SK-N-SH (cell line): Measurements from ENCODE around the gene CENPW. TPM values are rescaled to one million over a fixed set of nuclear protein-coding genes. Genes with fewer than 3 reads are reported as not detected.

ENCODE experiments used
- CHD2 ChIP-seq: fragments of 150-350 bp; IDR thresholded peaks from 2 replicates; pipeline ENCODE4 v1.6.1; 2018; ENCODE audit warnings: low read length; ENCODE audit not compliant: partially characterized antibody
- CTCF ChIP-seq: fragments of 200-600 bp; sonication (generic); IDR thresholded peaks from 2 replicates; pipeline ENCODE4 v1.6.1; 2017; ENCODE audit warnings: antibody characterized with exemption, mild to moderate bottlenecking, moderate library complexity
- EP300 ChIP-seq, 2 experiments: IDR thresholded peaks; 2 replicates each; pipeline versions ENCODE4 v1.4.0 to v1.6.1; 2012; ENCODE audit warnings: borderline replicate concordance in 1 of 2, low read depth in 1 of 2, low read length in 1 of 2
- FOSL2 ChIP-seq: IDR thresholded peaks from 2 replicates; pipeline ENCODE4 v1.4.0; 2012; ENCODE audit warnings: low read depth, mild to moderate bottlenecking, moderate library complexity, borderline replicate concordance
- IRF3 ChIP-seq: fragments of 150-350 bp; IDR thresholded peaks from 2 replicates; pipeline ENCODE4 v1.6.1; 2016; ENCODE audit warnings: mild to moderate bottlenecking, low read depth, low read length
- MEF2A ChIP-seq: IDR thresholded peaks from 2 replicates; pipeline ENCODE4 v1.4.0; 2012; ENCODE audit warnings: low read depth, borderline replicate concordance
- NFIC ChIP-seq: IDR thresholded peaks from 2 replicates; pipeline ENCODE4 v1.4.0; 2012; ENCODE audit warnings: borderline replicate concordance
- PBX3 ChIP-seq: IDR thresholded peaks from 2 replicates; pipeline ENCODE4; 2012
- RAD21 ChIP-seq: IDR thresholded peaks from 2 replicates; pipeline ENCODE4 v1.6.1; 2012; ENCODE audit warnings: mild to moderate bottlenecking, low read length
- REST ChIP-seq: IDR thresholded peaks from 2 replicates; pipeline ENCODE4 v1.6.1; 2012; ENCODE audit warnings: mild to moderate bottlenecking, low read depth, low read length, moderate library complexity
- RXRA ChIP-seq: IDR thresholded peaks from 2 replicates; pipeline ENCODE4 v1.4.0; 2012; ENCODE audit warnings: low read depth, mild to moderate bottlenecking, borderline replicate concordance
- TEAD4 ChIP-seq: IDR thresholded peaks from 2 replicates; pipeline ENCODE4 v1.4.0; 2012; ENCODE audit warnings: mild to moderate bottlenecking, borderline replicate concordance; ENCODE audit not compliant: insufficient read depth
- USF1 ChIP-seq: IDR thresholded peaks from 2 replicates; pipeline ENCODE4 v1.4.0; 2012; ENCODE audit warnings: low read depth, borderline replicate concordance
- polyA plus RNA-seq, 3 experiments: library from polyadenylated mRNA; depleted of rRNA; stranded (reverse); fragments of >200 nt; gene quantifications; 2 replicates each; pipeline ENCODE4 v1.2.3, GENCODE V29; 2012

CENPW gene
- polyA plus RNA-seq, 1 of the 3 experiments (the other 2 are of a cell fraction), result 10.9 TPM

GRCh38 chr6:126312013-126312665, 27.8 kb upstream of the CENPW start (continued):
- TF ChIP-seq REST, result no peak
- TF ChIP-seq CTCF, result peak; percentile 39; the same call in 1 of the 2 replicates
- TF ChIP-seq TEAD4, result no peak
- TF ChIP-seq CHD2, result no peak
- peak; percentile 49 for TF ChIP-seq RAD21
- TF ChIP-seq EP300 (IDR thresholded peaks at IDR 0.05; ENCODE audit: borderline replicate concordance in 1 of 2, low read depth in 1 of 2, low read length in 1 of 2), result no peak
- TF ChIP-seq USF1, result peak; percentile 18; the same call in 1 of the 2 replicates
- no peak for TF ChIP-seq IRF3
- TF ChIP-seq NFIC, result no peak
- no peak for TF ChIP-seq MEF2A
- TF ChIP-seq FOSL2, result no peak
- no peak for TF ChIP-seq RXRA
- no peak for TF ChIP-seq PBX3
- TF ChIP-seq, all 33 proteins: peak for 4
